ENCODE data around the gene CFAP74. TPM values are rescaled to one million over a fixed set of nuclear protein-coding genes. Genes with fewer than 3 reads are reported as not detected.
"Not testable (repeated sequence)": the region's sequence is repeated elsewhere in the genome, so short reads cannot be mapped to it uniquely, and the experiment has no call there.

Gene CFAP74
- polyA plus RNA-seq, 5 donors, result 1.5 to 4.3 (median 2.8) TPM

DNA sequence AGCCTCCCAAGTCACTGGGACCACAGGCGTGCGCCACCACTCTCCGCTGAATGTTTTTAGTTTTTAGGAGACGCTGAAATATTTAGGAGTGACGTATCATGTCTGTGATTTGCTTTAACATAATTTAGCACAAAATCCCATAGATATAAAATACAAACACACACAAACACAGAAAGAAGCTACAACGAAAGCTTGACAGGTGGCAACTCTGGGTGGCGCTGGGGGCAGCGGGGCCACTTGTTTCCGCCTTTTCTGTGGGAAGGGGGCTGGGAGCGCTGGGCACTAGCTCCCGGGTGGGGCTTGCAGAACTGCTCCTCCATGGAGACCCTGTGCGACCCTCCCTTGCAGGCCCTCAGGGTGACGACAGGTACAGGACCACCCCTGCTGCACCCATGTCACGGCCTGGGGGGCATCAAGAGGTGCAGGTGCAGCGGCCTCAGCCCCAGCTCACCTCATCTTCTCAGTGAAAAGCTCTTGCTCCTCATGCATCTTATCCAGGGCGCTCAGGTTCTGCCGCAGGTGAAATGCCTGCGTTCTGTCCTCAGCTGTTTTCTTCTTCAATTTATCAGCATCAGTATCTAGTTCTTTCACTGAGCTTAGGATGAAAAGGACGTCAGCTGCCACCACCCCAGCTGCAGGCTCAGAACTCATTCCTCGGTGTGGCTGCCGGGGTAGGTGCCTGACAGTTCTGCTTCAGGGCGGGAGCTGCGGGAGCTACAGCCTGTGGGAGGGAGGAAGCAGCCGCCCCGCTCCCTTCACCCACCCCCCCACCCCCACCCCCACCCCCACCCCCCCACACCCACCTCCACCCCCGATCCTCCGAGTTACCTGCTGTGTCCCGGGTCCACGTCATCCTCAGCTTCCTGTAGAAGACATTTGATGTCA lies 15.3 kb downstream of the CFAP74 start:
- no peak for DNase-seq

DNA sequence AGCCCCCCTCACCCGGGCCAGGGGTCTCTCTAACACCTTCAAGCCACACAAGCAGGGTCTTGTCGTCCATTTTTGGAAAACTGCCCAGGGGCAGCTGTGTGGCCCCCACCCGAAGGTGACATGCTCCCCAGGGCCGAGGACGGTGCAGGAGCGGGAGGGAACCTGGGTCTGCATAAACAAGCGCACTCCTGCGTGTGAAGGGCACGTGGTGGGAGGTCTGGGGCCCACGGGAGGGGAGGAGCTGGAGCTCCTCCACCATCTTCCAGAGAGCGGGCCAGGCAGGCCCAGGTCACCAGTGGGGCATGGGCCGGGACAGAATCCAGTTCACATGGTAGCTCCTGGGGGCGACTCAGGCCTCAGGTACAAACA lies 16.5 kb downstream of the CFAP74 start:
- no peak for DNase-seq

DNA sequence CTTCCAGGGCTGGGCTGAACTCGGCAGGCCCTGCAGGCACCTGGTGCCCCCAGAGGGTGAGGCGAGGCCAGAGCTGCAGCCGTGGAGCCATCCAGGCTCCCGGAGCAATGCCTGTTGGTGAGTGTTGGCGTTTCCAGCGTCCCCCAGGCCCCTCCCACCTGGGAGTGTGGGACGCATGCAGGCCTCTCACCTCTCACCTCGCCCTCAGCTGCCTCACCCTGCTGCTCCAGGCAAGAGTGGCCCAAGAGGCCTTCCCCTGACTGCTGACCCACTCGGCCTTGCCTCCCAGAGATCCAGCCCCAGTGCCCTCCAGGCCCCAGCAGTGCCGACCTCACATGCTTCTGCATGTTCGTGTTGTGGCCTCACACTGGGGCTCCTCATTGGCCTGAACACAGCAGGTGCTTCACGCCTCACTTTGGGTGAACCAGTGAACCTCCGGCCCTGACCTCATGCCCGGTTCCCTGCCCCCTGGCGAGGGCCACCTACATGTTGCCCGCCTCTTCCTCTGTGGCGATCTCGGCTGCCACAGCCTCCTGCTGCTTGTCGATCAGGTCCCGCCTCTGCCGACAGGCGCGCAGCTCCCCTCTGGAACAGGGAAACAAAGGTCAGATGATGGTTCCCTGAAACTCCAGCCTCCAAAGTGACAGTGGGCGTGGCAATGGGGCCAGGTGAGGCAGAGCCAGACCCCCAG lies 17.0 kb downstream of the CFAP74 start:
- no peak for DNase-seq

DNA sequence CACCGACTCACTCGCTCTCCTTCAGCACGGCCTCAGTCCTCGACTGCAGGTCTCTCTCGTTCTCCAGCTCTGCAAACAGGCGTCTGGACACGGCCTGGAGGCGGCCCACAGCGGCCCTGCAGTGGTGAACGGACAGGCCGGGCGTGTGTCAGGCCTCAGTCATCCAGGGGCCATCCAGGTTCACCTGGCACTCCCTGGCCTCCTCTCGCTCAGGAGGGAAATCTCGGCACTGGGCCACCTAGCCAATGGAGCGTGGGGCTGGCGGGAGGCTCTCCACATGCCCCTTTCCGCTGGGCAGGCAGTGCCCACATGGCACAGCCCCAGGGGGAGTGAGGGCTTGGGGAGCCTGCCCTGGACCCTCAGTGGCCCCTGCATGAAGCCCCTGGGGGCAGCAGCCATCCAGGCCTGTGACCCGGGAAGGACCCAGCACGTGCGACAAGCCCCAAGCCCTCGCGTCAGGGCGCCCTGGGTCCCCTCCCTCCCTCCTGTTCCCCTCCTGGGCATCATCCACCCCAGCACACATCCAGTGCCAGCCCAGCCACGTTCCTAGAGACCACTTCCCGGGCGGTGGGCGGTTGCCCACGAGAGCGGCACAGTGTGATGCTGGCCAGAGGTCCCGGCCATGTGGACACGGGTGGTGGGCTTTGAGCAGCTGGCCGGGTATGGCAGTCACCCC lies 18.1 kb downstream of the CFAP74 start:
- DNase-seq, result no peak

DNA sequence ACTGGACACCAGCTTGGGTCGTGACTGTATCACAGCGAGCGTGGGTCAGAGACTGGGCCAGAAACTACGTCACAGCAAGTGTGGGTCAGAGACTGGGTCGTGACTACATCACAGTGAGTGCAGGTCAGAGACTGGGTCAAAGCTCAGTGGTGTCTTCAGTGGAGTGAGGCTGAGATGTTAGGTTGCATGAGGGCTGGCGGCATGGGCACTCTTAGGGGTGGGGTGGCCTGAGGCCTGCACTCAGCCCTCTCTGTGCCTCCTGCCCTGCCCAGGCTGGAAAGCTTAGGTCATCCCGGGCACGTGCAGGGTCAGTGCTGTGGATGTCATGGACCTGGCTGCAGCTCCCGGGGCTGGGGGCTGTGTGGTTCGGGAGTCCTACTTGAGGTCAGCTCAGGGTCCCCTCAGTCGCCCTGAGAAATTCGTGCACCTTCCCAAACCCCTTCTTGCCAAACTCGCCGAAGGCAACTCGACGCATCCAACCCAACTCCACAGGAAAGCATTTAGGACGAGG lies 19.0 kb downstream of the CFAP74 start:
- DNase-seq, result no peak

DNA sequence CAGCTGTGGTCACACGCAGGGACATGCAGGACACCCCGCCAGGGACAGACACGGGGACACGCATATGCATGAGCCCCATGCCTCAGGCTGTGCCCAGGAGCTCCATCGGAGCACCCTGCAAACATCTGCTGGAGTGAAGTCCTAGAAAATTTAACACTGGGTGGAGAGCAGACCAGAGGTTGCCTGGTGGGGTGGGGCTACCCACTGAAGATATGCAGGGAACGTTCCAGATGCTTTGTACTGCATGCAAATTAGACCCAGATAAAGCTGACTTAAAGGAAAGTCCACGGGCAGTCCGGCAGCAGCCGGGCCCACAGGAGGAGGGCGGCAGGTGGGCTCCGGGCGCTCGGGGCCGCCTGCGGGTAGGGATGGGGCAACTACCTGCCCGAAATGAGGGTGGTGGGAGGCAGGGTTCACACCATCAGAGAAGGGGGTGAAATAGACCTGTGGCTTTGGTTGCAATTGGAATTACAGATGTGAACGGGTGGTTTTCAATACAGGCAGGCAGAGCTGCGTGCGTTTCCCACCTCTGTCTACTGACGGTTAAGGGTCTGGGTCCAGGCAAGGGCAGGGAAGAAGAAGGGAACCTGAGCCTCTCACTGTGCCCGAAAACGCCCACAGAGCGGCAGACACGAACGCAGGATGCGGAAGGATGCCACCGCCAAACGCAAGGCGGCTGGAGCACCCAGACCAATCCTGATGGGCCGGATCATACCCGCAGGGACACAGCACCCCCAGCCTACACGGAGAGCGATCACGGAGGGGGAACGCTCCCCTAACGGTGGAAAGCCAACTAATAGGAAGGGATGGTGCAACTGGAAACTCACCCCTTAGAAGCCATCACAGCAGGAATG lies 21.0 kb downstream of the CFAP74 start:
- no peak for DNase-seq

DNA sequence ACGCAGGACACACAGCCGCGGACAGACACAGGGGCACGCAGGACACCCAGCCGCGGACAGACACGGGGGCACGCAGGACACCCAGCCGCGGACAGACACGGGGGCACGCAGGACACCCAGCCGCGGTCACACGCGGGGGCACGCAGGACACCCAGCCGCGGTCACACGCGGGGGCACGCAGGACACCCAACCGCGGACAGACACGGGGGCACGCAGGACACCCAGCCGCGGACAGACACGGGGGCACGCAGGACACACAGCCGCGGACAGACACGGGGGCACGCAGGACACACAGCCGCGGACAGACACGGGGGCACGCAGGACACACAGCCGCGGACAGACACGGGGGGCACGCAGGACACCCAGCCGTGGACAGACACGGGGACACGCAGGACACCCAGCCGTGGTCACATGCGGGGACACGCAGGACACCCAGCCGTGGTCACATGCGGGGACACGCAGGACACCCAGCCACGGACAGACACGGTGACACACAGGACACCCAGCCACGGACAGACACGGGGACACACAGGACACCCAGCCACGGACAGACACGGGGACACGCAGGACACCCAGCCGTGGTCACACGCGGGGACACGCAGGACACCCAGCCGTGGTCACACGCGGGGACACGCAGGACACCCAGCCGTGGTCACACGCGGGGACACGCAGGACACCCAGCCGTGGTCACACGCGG lies 21.8 kb downstream of the CFAP74 start:
- DNase-seq, result not testable (repeated sequence)

DNA sequence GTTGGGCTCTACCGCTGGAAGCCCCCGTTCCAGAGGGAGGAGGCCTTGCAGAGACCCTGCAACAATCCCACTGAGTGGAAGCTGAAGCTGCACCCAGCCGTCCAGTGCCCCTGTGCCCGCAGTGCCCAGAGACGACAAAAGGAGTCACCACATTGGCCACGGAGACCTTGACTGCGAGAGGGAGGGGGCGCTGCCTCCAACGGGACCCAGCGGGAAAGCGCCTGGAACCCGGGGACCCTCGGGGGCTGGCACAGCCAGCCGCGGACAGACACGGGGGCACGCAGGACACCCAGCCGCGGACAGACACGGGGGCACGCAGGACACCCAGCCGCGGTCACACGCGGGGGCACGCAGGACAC lies 22.5 kb downstream of the CFAP74 start:
- no peak for DNase-seq

DNA sequence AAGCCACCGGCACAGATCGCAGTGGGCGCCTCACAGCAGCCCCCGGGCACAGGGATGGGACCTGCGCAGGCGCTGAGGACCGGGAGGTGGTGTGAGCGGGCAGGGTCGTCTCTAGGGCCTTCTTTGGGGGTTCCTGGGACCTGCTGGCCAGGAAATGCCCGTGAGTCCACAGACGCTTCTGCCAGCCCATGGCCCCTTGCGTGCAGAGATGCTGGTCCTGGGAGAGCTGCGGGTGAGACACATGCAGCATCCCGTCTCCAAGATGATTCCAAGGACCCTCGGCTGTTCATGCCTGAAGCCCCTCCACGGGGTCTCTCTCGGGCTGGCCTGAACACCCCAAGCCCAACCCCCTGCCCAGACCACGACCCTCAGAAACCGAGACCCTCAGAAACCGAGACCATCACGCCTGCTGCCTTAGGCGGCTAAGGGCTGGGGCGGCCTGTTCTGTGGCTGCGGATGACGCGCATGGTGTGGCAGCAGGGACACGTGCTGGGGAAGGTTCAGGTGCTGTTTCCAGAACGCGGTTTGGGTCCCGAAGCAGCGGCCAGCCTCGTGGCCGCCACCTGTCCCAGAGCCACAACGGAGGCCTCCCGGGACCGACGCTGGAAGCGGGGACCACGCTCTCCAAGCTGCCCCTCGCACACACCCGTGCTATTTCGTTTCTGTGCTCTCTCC lies 23.0 kb downstream of the CFAP74 start:
- no peak for DNase-seq

DNA sequence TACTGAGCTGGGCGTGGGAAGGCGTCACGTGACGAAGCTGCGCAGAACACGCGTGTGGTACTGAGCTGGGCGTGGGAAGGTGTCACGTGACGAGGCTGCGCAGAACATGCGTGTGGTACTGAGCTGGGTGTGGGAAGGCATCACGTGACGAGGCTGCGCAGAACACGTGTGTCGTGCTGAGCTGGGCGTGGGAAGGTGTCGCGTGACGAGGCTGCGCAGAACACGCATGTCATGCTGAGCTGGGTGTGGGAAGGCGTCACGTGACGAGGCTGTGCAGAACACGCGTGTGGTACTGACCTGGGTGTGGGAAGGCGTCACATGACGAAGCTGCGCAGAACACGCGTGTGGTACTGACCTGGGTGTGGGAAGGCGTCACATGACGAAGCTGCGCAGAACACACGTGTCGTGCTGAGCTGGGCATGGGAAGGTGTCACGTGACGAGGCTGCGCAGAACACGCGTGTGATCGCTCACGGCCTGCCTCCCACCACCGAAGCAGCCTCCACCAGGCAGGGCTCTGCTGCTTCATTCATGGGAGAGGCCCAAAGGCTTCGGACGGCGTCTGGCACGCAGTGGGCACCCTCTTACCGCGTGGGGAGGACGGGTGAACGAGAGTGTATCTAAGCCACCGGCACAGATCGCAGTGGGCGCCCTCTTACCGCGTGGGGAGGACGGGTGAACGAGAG lies 24.0 kb downstream of the CFAP74 start:
- DNase-seq, result no peak

DNA sequence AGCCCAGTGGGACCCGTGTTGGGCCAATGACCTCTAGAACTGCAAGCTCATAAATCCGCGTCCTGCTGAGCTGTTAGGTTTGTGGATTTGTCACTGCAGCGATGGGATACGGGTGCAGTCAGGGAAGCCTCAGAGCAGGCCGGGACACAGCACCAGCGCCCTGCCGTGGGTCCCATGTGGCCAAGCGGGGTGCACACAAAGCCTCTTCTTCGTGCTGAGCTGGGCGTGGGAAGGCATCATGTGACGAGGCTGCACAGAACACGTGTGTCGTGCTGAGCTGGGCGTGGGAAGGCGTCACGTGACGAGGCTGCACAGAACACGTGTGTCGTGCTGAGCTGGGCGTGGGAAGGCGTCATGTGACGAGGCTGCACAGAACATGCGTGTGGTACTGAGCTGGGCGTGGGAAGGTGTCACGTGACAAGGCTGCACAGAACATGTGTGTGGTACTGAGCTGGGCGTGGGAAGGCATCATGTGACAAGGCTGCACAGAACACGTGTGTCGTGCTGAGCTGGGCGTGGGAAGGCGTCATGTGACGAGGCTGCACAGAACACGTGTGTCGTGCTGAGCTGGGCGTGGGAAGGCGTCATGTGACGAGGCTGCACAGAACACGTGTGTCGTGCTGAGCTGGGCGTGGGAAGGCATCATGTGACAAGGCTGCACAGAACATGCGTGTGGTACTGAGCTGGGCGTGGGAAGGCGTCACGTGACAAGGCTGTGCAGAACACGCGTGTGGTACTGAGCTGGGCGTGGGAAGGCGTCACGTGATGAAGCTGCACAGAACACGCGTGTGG lies 24.7 kb downstream of the CFAP74 start:
- not testable (repeated sequence) for DNase-seq

DNA sequence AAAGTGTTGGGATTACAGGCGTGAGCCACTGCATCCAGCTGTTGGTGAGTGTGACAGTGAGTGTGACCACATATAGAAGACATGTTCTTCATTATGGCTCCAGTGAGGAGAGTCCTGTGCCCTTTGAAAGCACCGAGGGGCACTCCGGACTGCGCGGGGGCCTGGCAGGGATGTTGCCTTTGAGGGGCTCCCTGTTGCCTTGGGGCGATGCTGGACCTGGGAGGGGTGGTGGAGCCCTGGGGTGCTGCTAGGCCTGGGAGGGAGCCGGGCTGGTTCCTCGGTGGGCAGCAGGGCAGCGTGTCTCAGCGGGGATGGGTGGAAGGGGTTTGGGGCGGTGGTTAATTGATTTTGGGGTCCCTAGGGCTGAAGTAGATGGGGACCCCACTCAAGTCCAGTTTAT lies 25.5 kb downstream of the CFAP74 start:
- no peak for DNase-seq

DNA sequence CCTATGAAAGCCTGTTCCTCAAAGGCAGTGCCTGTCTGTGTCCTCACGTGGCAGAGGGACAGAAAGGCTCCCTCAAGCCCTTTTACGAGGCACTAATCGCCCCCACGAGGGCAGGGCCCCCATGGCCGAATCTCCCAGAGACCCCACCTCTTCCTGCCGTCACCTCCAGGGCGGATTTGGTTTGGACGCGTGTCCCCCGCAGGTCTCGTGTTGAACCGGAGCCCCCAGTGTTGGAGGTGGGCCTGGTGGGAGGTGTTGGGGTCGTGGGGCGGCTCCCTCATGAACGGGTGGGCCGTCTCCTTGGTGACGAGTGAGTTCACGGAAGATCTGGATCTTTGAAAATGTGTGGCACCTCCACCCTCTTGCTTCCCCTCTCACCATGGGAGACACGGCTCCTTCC lies 27.6 kb downstream of the CFAP74 start:
- DNase-seq, result no peak

DNA sequence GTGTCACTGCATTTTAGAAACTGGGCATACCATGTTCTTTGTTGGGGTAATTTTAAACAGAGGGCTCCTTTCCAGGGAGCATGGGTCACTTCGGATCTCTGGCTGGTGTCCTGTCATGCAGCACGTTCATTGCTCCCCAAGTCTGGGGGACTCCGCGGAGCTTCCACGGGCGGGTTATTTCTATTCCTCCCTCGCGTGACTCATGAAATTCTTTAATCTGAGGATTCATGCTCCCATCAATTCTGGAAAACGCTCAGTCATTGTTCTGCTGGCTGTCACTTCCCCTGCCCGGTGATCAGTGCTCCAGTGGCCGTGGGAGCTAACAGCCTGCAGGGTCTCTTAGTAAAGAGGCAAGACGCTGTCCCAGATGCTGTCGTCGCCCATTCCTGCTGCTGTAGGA lies 28.1 kb downstream of the CFAP74 start:
- DNase-seq, result no peak

DNA sequence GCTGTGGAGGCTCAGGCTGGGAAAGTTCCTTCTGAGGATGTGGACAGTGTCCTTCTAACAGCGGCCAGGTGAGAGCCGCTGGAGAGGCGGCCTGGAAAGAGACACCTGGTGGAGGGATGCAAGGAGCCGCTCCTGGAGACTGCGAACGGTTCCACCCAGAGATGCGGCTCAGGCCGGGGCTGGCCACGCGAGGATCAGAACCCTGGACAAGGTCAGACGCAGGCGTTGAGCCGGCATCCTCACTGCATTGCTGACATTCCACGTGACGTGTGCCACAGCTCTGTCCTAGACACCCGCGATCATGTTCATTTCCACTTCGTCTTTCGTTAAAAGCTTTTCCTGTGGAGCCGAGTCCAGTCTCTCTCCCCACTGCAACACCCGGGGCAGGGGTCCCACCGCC lies 28.8 kb downstream of the CFAP74 start:
- no peak for DNase-seq

DNA sequence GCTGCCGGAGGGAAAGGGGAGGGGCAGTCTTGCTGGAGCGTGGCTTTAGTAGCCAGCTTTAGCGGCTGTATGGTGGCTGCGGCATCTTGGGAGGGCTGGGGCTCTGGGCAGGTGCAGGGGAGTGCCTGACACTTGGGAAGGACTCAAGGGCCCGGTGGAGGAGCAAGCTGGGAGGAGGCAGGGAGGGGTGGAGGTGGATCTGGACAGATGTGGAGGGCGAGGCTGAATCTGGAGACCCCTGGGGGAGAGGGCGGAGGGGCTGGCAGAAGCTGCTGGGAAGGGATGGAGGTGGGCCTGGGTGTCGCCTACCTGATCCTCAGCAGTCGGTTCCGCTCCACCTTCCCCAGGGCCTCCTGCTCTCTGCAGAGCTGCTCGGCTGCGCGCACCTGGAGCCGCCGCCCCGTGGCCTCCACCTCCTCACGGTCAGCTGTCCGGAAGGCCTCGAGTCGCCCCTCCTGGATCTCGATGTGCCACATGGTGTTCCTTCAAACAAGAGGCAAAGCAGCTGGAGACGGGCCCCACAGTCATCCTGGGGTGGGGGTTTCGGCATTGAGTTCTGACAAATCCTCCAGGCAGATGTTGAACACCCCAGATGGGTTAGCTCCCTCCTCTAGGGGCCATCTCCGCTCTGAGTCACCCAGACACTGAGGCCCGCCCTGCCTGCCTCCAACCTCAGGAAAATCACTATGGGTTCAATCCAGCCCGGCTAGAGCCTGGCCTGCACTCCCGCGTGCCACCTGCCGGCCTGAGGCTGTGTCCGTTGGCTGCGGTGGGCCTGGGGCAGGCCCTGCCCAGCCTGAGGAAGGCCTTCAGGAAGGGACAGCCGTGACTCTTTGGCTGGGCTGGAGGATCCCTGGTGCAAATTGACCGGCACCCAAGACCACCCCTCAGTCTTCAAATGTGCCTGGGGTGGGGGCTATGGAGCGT lies 29.6 kb downstream of the CFAP74 start:
- no peak for DNase-seq

DNA sequence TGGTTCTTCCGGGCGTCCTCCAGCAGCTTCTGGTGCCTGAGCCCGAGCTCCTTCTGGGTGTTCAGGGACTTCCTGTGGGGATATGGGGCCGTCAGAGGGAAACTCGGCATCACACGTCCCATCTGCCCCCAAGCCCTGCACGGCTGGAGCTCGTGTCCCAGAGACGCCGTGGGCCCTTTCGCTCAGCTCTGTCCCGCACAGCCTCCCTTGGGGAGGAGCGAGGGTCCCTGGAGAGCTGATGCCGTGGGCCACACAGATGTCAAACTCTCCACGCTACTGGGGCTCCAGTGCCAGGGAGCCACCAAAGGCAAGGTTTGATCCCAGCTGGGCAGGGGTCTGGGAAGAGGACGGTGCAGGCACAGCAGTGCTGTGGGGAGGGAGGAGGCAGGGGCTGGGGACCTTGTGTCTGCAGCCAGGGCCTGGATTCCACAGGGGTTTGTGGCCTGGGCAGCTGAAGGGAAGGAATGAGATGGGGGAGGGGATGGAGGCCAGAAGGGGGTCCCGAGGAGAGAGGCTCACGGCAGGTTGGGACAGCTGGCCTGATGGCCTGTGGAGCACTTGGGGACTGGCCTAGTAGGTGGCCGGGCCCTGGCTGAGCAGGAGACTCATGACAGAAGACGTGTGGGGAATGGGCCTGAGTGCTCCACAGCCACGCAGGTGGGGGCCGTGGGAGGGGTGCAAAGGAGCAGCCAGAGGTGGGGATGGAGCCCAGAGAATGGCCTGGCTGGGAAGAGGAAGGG lies 30.4 kb downstream of the CFAP74 start:
- DNase-seq, result no peak

Data from right lung (tissue), 5 donors.